Fibroblast of lung (primary cell): ENCODE results near the gene NFATC4. TPM values are rescaled to one million over a fixed set of nuclear protein-coding genes. Genes with fewer than 3 reads are reported as not detected.
A peak's percentile ranks its signal among the peaks of the same experiment; 100 is the strongest.

Source experiments
- DNase-seq, 2 donors: peaks; one replicate each; pipeline versions ENCODE4 v3.0.0 to v3.0.0-alpha.2; 2010; ENCODE audit warnings: low read depth in 2 of 2
- H2AFZ ChIP-seq: 2 replicates; pipeline ENCODE4 v1.5.1; 2012; ENCODE audit warnings: low read length, control low read depth, inconsistent platforms
- H3K27ac ChIP-seq: 2 replicates; pipeline ENCODE4 v1.5.1; 2011; ENCODE audit warnings: low read length, control low read depth; ENCODE audit not compliant: insufficient read depth
- H3K27me3 ChIP-seq: 2 replicates; pipeline ENCODE4 v1.5.1; 2011; ENCODE audit warnings: mild to moderate bottlenecking, low read length; ENCODE audit not compliant: control insufficient read depth, insufficient read depth
- H3K36me3 ChIP-seq: 2 replicates; pipeline ENCODE4 v1.5.1; 2011; ENCODE audit warnings: low read length; ENCODE audit not compliant: control insufficient read depth, insufficient read depth
- H3K4me1 ChIP-seq: 2 replicates; pipeline ENCODE4 v1.5.1; 2011; ENCODE audit warnings: low read length; ENCODE audit not compliant: control insufficient read depth, insufficient read depth; ENCODE audit errors: extremely low read depth
- H3K4me2 ChIP-seq: 2 replicates; pipeline ENCODE4 v1.5.1; 2011; ENCODE audit warnings: low read length, control low read depth; ENCODE audit not compliant: insufficient read depth; ENCODE audit errors: extremely low read depth
- H3K4me3 ChIP-seq, 4 experiments: fragments of 200-600 bp in 1 of 4; sonication (generic) in 1 of 4; replicated peaks in 1 of 4; 2 replicates each; pipeline ENCODE4 v1.5.1; 2011 to 2016; ENCODE audit warnings: low read length in 4 of 4, low read depth in 3 of 4, mild to moderate bottlenecking in 3 of 4, control low read depth in 2 of 4, inconsistent platforms in 1 of 4, mixed read lengths in 1 of 4; ENCODE audit not compliant: insufficient read depth in 1 of 4; ENCODE audit errors: control extremely low read depth in 1 of 4
- H3K79me2 ChIP-seq: 2 replicates; pipeline ENCODE4 v1.5.1; 2012; ENCODE audit warnings: mild to moderate bottlenecking, low read length, inconsistent platforms; ENCODE audit not compliant: control insufficient read depth, insufficient read depth
- H3K9ac ChIP-seq: 2 replicates; pipeline ENCODE4 v1.5.1; 2011; ENCODE audit warnings: mild to moderate bottlenecking, low read length, control low read depth; ENCODE audit not compliant: insufficient read depth
- H3K9me3 ChIP-seq: 2 replicates; pipeline ENCODE4 v1.5.1; 2012; ENCODE audit warnings: low read depth, low read length; ENCODE audit not compliant: control insufficient read depth, insufficient read depth
- H4K20me1 ChIP-seq: 2 replicates; pipeline ENCODE4 v1.5.1; 2011; ENCODE audit warnings: low read length; ENCODE audit not compliant: control insufficient read depth, insufficient read depth; ENCODE audit errors: extremely low read depth
- CTCF ChIP-seq, 2 donors: IDR thresholded peaks in 1 of 2; conservative IDR thresholded peaks in 1 of 2; 1 replicate in 1 of 2; 2 replicates in 1 of 2; pipeline ENCODE4 v1.5.1; 2011 to 2012; ENCODE audit warnings: low read length in 2 of 2, control low read depth in 1 of 2, inconsistent platforms in 1 of 2, low read depth in 1 of 2, mild to moderate bottlenecking in 1 of 2
- EZH2 ChIP-seq: IDR thresholded peaks from 2 replicates; pipeline ENCODE4 v1.5.1; 2012; ENCODE audit warnings: low read length, control low read depth, mild to moderate bottlenecking; ENCODE audit errors: missing control alignments
- polyA plus RNA-seq, 2 donors: library from polyadenylated mRNA; depleted of rRNA in 1 of 2; stranded (reverse) in 1 of 2; unstranded in 1 of 2; fragments of >200 nt; gene quantifications; 2 replicates each; pipeline ENCODE4 v1.2.1, GENCODE V29; 2011 to 2012; ENCODE audit warnings: missing spikeins in 1 of 2
- total RNA-seq: library from RNA; depleted of rRNA; stranded (reverse); fragments of >200 nt; gene quantifications from 2 replicates; pipeline ENCODE4 v1.2.1, GENCODE V29; 2014

NFATC4 gene
- total and polyA plus RNA-seq, 2 donors (not counting 1 experiment from before 2014, with no cell fraction given), result 27.1 to 59.9 TPM

GRCh38 chr14:24409956-24410355, 42.0 kb downstream of the NFATC4 start:
- no peak overlapping the region for H3K4me3 ChIP-seq
- H3K9me3 ChIP-seq, result no peaks in the 10 kb centered on the region
- no peaks in the 10 kb centered on the region for H3K27me3 ChIP-seq
- H3K4me2 ChIP-seq, result no peak overlapping the region
- no peak overlapping the region for H3K27ac ChIP-seq
- H4K20me1 ChIP-seq, result no peaks in the 10 kb centered on the region
- no peak for DNase-seq
- no peak for TF ChIP-seq CTCF (conservative IDR thresholded peaks at IDR 0.05 in 1 of 2, IDR thresholded peaks at IDR 0.05 in 1 of 2; ENCODE audit: low read depth in 1 of 2, low read length in 2 of 2)
- no peak for TF ChIP-seq EZH2
- H3K9ac ChIP-seq, result no peak overlapping the region
- H3K79me2 ChIP-seq, result no peaks in the 10 kb centered on the region
- no peaks in the 10 kb centered on the region for H3K4me1 ChIP-seq
- H3K36me3 ChIP-seq, result no peaks in the 10 kb centered on the region
- H2AFZ ChIP-seq, result no peak overlapping the region

- no peaks in the 10 kb centered on the region for H3K4me1 ChIP-seq
- H3K4me3 ChIP-seq, result no peak overlapping the region
- H3K36me3 ChIP-seq, result no peaks in the 10 kb centered on the region
- no peak for TF ChIP-seq EZH2
- peak; percentile 82 for TF ChIP-seq CTCF (conservative IDR thresholded peaks at IDR 0.05 in 1 of 2, IDR thresholded peaks at IDR 0.05 in 1 of 2; ENCODE audit: low read depth in 1 of 2, low read length in 2 of 2)
- H3K27me3 ChIP-seq, result no peaks in the 10 kb centered on the region
- H3K9me3 ChIP-seq, result no peaks in the 10 kb centered on the region
- H3K79me2 ChIP-seq, result no peaks in the 10 kb centered on the region
- no peak overlapping the region for H3K9ac ChIP-seq
- H3K27ac ChIP-seq, result no peak overlapping the region
- DNase-seq, result peak; percentile 41 to 72
- no peak overlapping the region for H3K4me2 ChIP-seq
- no peaks in the 10 kb centered on the region for H4K20me1 ChIP-seq
- H2AFZ ChIP-seq, result no peak overlapping the region
Measured at GRCh38 chr14:24411443-24412389, 43.7 kb downstream of the NFATC4 start.

GRCh38 chr14:24414077-24414476, 46.1 kb downstream of the NFATC4 start:
- Histone ChIP-seq H3K79me2 (no peaks in the 10 kb centered on the region), H3K4me2 (no peak overlapping the region), H3K4me1 (no peaks in the 10 kb centered on the region)

More at GRCh38 chr14:24414077-24414476, 46.1 kb downstream of the NFATC4 start:
- H3K9me3 ChIP-seq, result no peaks in the 10 kb centered on the region
- no peaks in the 10 kb centered on the region for H4K20me1 ChIP-seq
- H3K27ac ChIP-seq, result no peak overlapping the region
- H3K27me3 ChIP-seq, result peaks cover 1% of the 10 kb centered on the region
- H3K4me3 ChIP-seq, result no peak overlapping the region
- H3K9ac ChIP-seq, result no peak overlapping the region
- TF ChIP-seq EZH2 (no peak), CTCF (conservative IDR thresholded peaks at IDR 0.05 in 1 of 2, IDR thresholded peaks at IDR 0.05 in 1 of 2; ENCODE audit: low read depth in 1 of 2, low read length in 2 of 2) (no peak)
- H2AFZ ChIP-seq, result no peak overlapping the region
- DNase-seq, result no peak
- H3K36me3 ChIP-seq, result no peaks in the 10 kb centered on the region
